HG02885 (cell line): ENCODE data around the gene MAP3K10.
"Not testable (repeated sequence)": the region's sequence is repeated elsewhere in the genome, so short reads cannot be mapped to it uniquely, and the experiment has no call there.

ENCODE experiments used
- ATAC-seq: cut with Tn5 transposase; IDR thresholded peaks from one replicate; pipeline ENCODE4 v1.9.1; 2021; ENCODE audit warnings: mild to moderate bottlenecking; ENCODE audit not compliant: unreplicated experiment, poor library complexity

The MAP3K10 gene

DNA sequence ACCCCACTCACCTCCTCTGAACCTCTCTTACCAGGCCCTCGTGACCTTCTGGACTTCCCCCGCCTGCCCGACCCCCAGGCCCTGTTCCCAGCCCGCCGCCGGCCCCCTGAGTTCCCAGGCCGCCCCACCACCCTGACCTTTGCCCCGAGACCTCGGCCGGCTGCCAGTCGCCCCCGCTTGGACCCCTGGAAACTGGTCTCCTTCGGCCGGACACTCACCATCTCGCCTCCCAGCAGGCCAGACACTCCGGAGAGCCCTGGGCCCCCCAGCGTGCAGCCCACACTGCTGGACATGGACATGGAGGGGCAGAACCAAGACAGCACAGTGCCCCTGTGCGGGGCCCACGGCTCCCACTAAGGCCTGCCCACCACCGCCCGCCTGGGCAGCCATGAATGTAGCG, 23.7 kb downstream of the MAP3K10 start:
- no peak for ATAC-seq

DNA sequence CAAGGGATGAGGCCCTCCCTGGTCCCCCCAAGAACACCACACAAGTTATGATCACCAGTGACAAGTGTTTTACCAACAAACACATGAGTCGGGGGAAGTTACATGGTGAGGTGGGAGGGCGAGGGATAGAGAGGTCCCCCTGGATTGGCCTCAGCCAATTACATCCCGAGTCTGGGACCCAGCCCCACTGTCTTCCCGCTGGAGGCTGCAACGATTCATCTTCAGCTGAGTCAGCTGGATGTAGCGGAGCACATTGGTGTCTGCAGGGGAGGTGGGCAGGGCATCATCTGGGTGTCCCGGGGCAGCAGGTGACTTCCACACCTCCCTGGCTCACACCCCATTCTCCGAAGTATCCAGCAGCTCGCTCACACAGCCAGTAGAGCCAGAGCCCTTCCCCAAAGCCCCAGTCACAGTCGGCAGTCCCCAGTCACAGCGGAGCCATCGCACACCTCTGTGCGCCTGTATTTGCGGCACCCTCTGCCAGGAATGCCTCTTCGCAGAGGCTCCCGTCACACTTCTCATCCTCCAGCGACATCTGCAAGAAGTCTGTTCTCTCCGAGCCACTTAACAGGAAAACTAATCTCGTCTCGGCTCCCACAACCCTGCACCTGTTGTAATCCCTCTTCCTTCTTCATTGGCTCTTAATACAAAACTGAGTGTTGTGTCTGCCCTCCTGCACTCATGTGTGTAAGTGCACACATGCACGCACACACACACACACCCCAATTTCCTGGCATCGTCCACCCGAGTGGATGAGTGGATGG, 25.0 kb downstream of the MAP3K10 start:
- no peak for ATAC-seq

DNA sequence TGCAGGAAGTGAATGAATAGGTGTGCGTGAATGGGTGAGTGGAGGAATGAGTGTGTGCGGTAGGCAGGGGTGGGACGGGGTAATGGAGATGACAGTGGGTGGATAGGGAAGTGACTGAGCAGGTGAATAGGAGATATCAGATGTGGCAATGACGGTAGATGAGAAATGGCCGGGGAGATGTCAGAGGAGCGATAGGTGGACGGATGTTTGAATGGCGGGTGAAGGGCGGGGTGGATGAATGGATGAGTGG, 25.5 kb downstream of the MAP3K10 start:
- ATAC-seq: no peak

- no peak for ATAC-seq
Observed at GRCh38 chr19:40217027-40217810, 26.0 kb downstream of the MAP3K10 start.

- no peak for ATAC-seq
Observed at GRCh38 chr19:40217934-40218890, 27.0 kb downstream of the MAP3K10 start, which contains the start of gene TTC9B. TTC9B (minus strand) TSS chr19:40218384; CDS start chr19:40218381, 3 bp downstream.

DNA sequence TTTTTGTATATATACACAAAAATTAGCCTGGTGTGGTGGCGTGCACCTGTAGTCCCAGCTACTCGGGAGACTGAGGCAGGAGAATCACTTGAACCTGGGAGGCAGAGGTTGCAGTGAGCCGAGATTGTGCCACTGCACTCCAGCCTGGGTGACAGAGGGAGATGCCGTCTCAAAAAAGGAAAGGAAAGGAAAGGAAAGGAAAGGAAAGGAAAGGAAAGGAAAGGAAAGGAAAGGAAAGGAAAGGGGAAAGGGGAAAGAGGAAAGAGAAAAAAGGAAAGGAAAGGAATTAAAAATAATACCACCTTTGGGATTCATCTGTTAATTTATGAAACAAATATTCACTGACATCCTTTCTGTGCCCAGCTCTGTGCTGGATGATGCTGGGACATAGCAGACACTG, 27.8 kb downstream of the MAP3K10 start:
- not testable (repeated sequence) for ATAC-seq

DNA sequence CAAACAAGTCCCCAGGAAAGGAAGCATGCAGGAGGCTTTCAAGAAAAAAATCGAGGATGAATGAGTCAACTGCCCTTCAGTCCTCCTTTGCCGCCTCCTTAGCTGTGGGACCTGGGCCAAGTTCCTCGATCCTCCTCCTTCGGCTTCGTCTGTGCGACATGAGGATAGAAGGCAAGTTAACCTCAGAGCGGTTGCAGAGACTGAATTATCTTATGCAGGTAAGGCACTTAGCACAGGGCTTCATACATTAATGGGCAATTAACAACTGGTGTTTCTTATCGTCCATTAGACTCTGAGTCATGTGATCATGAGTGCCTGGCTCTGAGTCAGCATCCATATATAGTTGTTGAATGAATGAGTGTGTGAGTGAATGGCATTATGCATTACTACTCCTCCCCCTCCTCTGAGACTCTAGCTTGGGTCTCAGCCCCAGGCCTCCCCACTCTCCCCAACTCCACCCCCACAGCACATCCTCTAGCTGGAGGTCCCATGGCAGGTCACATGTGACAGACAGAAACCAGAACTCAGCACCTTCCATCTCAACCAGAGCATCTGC, 28.6 kb downstream of the MAP3K10 start:
- ATAC-seq: no peak

DNA sequence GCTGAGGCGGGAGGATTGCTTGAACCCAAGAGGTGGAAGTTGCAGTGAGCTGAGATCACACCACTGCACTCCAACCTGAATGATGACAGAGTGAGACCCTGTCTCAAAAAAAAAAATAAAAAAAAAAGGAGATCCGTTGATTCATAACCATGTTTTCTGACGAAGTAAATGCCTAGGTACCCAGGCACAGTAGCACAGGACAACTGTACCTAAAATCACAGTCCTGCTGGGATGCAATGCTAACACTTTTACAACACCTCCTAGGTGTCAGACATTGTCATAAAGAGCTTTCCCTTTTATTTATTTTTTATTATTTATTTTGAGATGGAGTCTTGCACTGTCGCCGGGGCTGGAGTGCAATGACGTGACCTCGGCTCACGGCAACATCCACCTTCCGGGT, 29.4 kb downstream of the MAP3K10 start:
- ATAC-seq: no peak

DNA sequence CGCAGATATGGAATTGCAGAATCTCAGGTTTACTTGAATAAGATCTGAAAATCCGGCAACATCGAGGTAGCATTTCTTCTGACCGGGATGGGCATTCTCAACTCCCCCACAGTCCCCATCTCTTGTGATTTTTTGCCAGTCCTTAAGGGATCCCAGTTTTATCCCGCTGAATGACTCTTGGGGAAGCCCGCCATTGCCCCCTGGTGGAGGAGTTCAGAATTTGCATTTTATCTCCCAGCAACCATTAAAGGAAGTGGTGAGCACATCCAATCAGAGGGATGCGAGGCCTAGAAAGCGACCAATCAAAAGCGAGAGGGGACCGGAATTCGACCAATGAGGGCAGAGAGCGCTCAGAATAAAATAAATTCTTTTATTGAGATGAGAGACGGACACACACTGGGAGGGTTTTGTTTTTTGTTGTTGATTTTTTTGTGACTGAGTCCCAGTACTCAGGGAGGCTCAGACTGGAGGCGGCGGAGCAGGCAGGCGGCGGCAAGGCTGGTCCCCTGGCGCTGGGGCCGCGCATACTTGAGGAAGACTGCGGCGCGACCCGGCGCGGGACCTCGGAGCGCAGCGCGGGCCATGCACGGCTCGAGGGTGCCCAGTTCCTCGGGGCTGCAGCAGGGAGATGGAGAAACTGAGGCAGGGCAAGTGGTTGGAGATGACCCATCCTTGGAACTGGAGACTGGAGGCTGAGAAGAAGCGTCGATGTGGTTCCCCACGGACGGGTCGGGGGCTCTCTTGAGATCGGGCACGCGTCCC, 30.8 kb downstream of the MAP3K10 start:
- ATAC-seq: no peak

DNA sequence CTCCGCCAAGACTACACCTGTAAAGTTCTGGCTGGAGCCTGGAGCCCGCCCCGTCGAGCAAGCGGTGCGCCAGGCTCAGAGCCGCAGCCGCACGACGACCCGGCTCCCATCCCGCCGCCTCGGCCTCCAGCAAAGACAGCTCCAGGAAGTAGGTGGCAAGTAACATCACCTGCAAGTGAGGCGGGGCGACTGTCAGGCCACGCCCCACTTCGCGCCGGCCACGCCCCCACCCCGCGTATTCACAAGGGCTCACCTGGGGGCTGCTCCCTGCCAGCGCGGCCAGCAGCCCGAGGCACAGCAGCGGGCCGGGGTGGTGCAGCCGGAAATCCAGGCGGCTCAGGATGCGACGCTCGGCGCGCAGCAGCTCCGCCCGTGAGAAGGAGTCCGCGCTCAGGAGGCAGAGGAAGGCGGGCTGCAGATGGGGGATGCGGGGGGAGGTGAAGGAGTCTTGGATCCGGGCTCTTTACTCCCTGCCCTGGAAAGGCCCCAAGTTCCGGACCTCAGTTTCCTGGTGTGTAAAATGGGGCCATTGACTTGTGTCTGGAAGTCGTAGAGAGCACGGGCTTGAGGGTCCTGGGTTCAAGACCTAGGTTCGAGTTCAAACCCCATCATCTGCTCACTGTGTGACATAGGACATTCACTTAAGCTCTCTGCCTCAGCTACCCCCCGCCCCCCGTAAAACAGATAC, 32.1 kb downstream of the MAP3K10 start:
- no peak for ATAC-seq

DNA sequence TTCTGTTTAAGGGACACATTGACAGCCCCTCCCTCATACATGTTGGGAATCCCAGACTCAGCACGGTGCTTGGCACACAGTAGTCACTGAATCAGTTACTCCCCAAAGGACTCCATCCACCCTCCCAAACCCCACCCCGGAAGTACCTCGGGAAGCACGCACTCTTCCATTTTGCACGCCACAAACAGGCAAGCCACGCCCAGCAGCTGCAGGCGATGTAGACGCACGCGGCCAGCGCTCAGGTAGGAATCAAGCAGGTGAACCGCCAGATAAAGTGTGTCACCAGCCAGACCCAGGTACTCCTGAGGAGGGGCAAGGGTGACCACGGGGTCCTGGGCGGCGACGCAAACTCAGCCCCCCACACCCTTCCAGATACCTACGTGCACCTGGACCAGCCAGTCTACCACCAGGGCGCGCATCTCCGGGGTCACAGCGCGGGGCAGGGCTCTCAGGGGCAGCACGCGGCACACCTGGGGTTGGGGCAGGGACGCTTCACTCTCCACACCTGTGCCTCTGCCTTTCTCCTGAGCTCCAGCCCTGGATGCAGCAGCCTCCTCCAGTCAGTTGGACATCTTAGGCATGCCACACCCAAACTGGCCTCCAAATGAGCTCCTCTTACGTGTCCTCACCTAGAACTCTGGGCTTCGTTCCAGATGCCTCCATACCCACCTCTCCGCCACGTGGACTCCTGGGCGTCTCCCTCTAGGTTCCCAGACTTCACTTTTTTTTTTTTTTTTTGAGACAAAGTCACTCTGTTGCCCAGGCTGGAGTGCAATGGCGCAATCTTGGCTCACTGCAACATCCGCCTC, 33.3 kb downstream of the MAP3K10 start:
- no peak for ATAC-seq

DNA sequence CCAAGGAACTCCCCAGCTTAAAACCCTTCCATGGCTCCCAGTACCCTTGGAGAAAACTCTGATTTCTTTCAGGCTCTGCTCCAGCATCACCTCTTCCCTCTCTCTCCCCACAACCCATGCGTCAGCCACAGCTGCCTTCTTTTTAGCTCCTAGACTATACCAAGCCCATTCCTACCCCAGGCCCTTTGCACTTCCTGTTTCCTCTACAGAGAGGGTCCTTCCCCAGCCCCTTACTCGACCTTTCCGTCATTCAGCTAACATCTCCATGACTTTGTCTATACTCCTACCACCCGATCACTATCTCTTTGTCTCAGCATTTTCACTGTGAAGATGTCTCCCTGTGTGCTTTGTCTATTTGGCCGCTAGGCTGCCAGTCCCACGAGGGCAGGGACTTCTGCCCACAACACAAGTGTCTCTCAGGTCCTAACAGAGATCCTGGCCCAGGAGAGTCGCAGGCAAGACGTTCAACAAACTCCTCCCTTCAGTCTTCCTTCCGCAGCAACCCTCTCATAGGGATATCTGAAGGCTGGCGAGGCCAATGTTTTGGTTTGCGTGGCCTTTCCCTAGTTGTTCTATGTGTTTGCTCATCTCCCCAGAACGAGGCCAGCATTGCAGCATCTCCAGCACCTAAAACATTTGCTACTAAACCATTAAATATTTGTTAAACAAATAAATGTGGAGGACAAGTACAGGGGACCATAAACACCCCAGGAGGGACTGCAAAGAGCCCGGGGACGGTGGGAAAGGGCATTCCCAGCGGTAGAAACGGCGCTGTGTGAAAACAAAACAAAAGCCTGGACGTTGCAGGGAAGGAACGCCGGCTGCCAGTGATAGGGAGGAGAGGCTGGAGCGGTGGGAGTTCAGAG, 34.4 kb downstream of the MAP3K10 start:
- no peak for ATAC-seq

DNA sequence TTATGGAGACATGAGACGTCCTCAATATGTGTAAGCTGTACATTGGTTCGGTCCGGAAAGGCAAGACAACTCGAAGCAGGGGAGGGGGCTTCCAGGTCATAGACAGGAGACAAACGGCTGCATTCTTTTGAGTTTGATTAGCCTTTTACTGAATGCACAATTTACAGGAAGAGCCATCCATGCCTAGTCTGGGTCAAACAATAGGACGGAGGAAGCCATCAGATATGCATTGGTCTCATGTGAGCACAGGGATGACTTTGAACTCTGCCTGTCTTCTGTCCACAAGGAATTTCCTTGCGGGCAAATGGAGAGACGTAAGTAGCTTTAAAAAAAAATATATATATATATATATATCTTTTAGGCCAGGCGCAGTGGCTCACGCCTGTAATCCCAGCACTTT, 37.1 kb downstream of the MAP3K10 start:
- ATAC-seq: no peak

GRCh38 chr19:40228863-40229262, 37.6 kb downstream of the MAP3K10 start:
- ATAC-seq: no peak

GRCh38 chr19:40229484-40229883, 38.3 kb downstream of the MAP3K10 start:
- no peak for ATAC-seq

DNA sequence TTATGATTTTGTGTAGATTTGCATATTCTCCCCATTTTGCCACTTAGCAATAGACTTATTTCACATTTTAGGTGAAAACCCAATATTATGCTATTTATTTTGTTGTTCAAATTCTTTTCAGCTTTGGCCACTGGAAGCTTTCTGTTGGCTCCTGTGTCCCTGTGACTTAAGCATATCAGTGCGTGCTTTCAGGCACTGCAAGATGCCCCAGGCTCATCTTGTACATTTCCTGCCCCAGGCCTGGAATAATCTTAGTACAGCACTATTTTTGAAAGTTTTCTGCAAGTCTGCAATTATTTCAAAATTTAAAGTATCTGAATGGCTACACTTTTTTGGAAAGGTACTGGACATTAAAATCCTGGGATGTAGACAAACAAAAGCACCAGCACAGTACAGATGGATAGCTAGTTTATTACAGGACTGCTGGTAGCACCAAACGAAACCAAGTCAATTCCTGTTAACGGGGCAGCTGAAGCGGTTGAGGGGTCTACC, 38.7 kb downstream of the MAP3K10 start:
- no peak for ATAC-seq

DNA sequence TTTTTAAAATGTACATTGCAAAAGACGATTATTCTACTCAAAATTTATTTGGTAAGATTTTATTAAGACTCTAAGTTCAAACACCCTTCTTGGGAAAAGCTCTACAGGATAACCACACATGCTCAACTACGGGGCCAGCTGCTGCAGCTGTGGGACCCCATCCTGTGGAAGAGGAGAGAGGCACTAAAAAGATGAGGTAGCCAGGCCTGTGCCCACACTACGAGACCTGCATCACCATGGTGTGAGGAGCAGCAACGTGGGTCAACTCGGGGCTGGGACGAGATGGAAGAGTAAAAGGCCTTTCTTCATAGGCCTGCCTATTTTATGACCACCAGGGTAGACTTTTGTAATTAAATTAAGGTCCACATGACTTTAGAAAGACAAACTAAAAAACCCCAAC, 39.8 kb downstream of the MAP3K10 start:
- ATAC-seq: no peak
